Measurements from ENCODE around the gene LY6G5B.

The LY6G5B gene

GRCh38 chr6:31720196-31720770 is 50.5 kb downstream of the LY6G5B start:
- no peak overlapping the region for H3K4me3 ChIP-seq (replicated peaks; ENCODE audit: low read depth, low read length)
- H3K36me3 ChIP-seq (ENCODE audit: control insufficient read depth, insufficient read depth, low read length) = no peaks in the 10 kb centered on the region
- no peaks in the 10 kb centered on the region; the same call in 1 of the 2 replicates for H3K27me3 ChIP-seq (replicated peaks; ENCODE audit: control insufficient read depth, insufficient read depth, low read length)
- TF ChIP-seq CTCF (IDR thresholded peaks at IDR 0.05; ENCODE audit: insufficient read depth, low read length, poor library complexity, severe bottlenecking) = no peak
- DNase-seq (ENCODE audit: extremely low read depth, insufficient read length) = no peak

- DNase-seq (ENCODE audit: extremely low read depth, insufficient read length) = no peak
- Histone ChIP-seq H3K36me3 (ENCODE audit: control insufficient read depth, insufficient read depth, low read length) (no peaks in the 10 kb centered on the region), H3K4me3 (replicated peaks; ENCODE audit: low read depth, low read length) (no peak within 1 kb of the TSS), H3K27me3 (replicated peaks; ENCODE audit: control insufficient read depth, insufficient read depth, low read length) (no peaks in the 10 kb centered on the region; the same call in 1 of the 2 replicates)
- no peak for TF ChIP-seq CTCF (IDR thresholded peaks at IDR 0.05; ENCODE audit: insufficient read depth, low read length, poor library complexity, severe bottlenecking)
Observed at GRCh38 chr6:31721351-31722020, 51.7 kb downstream of the LY6G5B start, which contains the start of gene LY6G6C. Gene LY6G6C (minus strand): TSS chr6:31721746. CDS start chr6:31721679, 67 bp downstream.

- H3K4me3 ChIP-seq (replicated peaks; ENCODE audit: low read depth, low read length) = no peak overlapping the region
- no peak for TF ChIP-seq CTCF (IDR thresholded peaks at IDR 0.05; ENCODE audit: insufficient read depth, low read length, poor library complexity, severe bottlenecking)
- H3K27me3 ChIP-seq (replicated peaks; ENCODE audit: control insufficient read depth, insufficient read depth, low read length) = no peaks in the 10 kb centered on the region; the same call in 1 of the 2 replicates
- no peak for DNase-seq (ENCODE audit: extremely low read depth, insufficient read length)
- H3K36me3 ChIP-seq (ENCODE audit: control insufficient read depth, insufficient read depth, low read length) = no peaks in the 10 kb centered on the region
Observed at GRCh38 chr6:31722173-31722572, 52.4 kb downstream of the LY6G5B start.
